GM10248 (cell line): ENCODE results near the gene PGAP3.
"Not testable (repeated sequence)": the region's sequence is repeated elsewhere in the genome, so short reads cannot be mapped to it uniquely, and the experiment has no call there.

Experiments
- CTCF ChIA-PET: fragments of 300-600 bp; sonication (Branson Sonifier 250); formaldehyde crosslinking; extraction: SDS; loops from one replicate; lab custom pipeline; 2021; ENCODE audit warnings: antibody characterized with exemption; lab: Yijun Ruan, JAX
- POLR2A ChIA-PET: fragments of 350-650 bp; sonication (Branson Sonifier 250); formaldehyde crosslinking; extraction: SDS; loops from one replicate; lab custom pipeline; 2020; ENCODE audit warnings: antibody characterized with exemption; lab: Yijun Ruan, JAX
- DNase-seq: peaks from one replicate; pipeline ENCODE4 v3.0.0; 2012; ENCODE audit errors: extremely low spot score
- TF ChIP-seq, protein P1 (sequence below): IDR thresholded peaks from 2 replicates; pipeline ENCODE4 v1.5.1; 2012; ENCODE audit warnings: mild to moderate bottlenecking, low read depth; ENCODE audit errors: extremely low read depth, missing control alignments, control extremely low read depth

PGAP3 gene

DNA sequence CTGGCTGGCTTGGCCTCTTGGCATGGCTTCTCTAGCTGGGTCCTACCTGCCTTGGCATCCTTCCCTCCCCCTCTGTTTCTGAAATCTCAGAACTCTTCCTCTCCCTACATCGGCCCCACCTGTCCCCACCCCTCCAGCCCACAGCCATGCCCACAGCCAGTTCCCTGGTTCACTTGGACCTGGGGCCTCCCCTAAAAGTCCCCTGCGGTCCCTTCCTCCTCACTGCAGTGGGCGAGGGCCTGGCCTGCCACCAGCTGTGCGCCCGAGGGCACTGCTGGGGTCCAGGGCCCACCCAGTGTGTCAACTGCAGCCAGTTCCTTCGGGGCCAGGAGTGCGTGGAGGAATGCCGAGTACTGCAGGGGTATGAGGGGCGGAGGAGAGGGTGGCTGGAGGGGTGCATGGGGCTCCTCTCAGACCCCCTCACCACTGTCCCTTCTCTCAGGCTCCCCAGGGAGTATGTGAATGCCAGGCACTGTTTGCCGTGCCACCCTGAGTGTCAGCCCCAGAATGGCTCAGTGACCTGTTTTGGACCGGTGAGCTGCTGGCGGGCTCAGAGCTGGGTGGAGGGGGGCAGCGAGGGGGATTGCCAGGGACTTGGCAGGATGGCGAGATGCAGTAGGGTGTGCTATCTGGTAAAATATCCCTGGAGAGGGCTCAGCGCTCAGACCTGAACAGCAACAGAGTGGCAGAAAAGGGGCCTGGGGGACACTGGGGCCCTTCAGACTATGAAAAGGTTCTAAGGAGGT, 28.4 kb upstream of the PGAP3 start:
- TF ChIP-seq, protein P1, sequence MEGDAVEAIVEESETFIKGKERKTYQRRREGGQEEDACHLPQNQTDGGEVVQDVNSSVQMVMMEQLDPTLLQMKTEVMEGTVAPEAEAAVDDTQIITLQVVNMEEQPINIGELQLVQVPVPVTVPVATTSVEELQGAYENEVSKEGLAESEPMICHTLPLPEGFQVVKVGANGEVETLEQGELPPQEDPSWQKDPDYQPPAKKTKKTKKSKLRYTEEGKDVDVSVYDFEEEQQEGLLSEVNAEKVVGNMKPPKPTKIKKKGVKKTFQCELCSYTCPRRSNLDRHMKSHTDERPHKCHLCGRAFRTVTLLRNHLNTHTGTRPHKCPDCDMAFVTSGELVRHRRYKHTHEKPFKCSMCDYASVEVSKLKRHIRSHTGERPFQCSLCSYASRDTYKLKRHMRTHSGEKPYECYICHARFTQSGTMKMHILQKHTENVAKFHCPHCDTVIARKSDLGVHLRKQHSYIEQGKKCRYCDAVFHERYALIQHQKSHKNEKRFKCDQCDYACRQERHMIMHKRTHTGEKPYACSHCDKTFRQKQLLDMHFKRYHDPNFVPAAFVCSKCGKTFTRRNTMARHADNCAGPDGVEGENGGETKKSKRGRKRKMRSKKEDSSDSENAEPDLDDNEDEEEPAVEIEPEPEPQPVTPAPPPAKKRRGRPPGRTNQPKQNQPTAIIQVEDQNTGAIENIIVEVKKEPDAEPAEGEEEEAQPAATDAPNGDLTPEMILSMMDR = no peak
- no peak for DNase-seq
- ChIA-PET CTCF (interaction anchor here (0.8 to 2.0 kb wide), 2 partner anchors 13 to 62 kb away, joined by 3 to 7 read pairs; no protein-coding TSS in a partner anchor), POLR2A (interaction anchor here (0.8 kb wide), 1 partner anchor 16 kb away, joined by 3 read pairs; no protein-coding TSS in a partner anchor)

DNA sequence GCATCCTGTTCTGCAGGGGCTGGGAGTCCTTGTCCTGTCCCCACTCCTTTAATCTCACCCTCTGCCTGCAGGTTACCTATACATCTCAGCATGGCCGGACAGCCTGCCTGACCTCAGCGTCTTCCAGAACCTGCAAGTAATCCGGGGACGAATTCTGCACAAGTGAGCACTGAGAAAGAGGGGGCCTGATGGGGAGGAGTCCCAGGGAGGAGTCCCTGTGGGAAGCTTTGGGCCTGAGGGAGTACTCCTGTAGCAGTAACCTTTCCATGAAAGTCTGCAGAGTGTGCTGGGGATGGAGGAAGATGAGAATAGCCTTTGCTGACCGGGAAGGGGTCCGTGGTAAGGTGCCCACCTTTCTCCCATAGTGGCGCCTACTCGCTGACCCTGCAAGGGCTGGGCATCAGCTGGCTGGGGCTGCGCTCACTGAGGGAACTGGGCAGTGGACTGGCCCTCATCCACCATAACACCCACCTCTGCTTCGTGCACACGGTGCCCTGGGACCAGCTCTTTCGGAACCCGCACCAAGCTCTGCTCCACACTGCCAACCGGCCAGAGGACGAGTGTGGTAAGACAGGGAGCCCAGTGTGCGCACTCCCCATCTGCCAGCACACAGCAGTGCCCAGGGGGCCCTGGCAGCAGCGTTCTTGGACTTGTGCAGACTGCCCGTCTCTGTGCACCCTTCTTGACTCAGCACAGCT, 27.7 kb upstream of the PGAP3 start:
- ChIA-PET CTCF (interaction anchor here (0.8 to 2.0 kb wide), 4 partner anchors 8 to 94 kb away, joined by 3 to 7 read pairs (median 4); no protein-coding TSS in a partner anchor), POLR2A (no interaction called here)
- TF ChIP-seq, protein P1 = no peak
- DNase-seq = no peak

DNA sequence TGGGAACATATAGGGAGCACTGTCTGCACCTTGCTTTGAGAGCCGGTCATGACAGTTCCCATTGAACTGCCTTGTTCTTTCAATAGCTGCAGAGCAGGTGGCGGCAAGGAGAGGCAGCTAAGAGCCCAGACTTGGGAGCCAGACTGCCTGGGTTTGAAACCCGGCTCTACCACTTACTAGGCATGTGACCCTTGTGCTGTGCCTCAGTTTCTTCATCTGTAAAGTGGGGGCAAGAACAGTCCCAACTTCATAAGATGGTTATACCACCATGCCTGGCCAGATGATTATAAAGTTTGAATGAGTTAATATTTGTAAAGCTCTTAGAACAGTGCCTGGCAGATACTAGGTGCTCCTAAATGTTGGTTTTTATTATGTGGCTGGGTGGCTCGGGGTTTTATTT, 26.4 kb upstream of the PGAP3 start:
- TF ChIP-seq, protein P1 = no peak
- no peak for DNase-seq
- POLR2A ChIA-PET = interaction anchor here (0.6 kb wide), 1 partner anchor 196 kb away, joined by 3 read pairs; no protein-coding TSS in a partner anchor
- CTCF ChIA-PET = interaction anchor here (1.2 to 1.6 kb wide), 2 partner anchors 10 to 16 kb away, joined by 3 to 4 read pairs; partner anchors contain the start of gene MIEN1

DNA sequence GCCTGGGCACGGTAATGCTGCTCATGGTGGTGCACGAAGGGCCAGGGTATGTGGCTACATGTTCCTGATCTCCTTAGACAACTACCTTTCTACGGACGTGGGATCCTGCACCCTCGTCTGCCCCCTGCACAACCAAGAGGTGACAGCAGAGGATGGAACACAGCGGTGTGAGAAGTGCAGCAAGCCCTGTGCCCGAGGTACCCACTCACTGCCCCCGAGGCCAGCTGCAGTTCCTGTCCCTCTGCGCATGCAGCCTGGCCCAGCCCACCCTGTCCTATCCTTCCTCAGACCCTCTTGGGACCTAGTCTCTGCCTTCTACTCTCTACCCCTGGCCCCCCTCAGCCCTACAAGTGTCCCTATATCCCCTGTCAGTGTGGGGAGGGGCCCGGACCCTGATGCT, 24.0 kb upstream of the PGAP3 start:
- ChIA-PET POLR2A (no interaction called here), CTCF (interaction anchor here (1.0 to 1.9 kb wide), 2 partner anchors 18 to 90 kb away, joined by 3 to 10 read pairs; partner anchors contain the start of gene MIEN1)
- TF ChIP-seq, protein P1 = no peak
- no peak for DNase-seq

DNA sequence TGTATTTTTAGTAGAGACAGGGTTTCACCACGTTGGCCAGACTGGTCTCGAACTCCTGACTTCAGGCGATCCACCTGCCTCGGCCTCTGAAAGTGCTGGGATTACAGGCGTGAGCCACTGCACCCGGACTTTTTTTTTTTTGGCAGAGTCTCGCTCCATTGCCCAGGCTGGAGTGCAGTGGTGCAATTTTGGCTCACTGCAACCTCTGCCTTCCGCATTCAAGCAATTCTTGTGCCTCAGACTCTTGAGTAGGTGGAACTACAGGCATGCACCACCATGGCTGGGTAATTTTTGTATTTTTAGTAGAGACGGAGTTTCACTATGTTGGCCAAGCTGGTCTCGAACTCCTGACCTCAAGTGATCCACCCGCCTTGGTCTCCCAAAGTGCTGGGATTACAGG, 23.2 kb upstream of the PGAP3 start:
- DNase-seq, POLR2A ChIA-PET: not testable (repeated sequence)
- CTCF ChIA-PET = interaction anchor here (1.0 to 1.9 kb wide), 3 partner anchors 8 to 57 kb away, joined by 3 to 10 read pairs (median 3); partner anchors contain the start of gene MIEN1

DNA sequence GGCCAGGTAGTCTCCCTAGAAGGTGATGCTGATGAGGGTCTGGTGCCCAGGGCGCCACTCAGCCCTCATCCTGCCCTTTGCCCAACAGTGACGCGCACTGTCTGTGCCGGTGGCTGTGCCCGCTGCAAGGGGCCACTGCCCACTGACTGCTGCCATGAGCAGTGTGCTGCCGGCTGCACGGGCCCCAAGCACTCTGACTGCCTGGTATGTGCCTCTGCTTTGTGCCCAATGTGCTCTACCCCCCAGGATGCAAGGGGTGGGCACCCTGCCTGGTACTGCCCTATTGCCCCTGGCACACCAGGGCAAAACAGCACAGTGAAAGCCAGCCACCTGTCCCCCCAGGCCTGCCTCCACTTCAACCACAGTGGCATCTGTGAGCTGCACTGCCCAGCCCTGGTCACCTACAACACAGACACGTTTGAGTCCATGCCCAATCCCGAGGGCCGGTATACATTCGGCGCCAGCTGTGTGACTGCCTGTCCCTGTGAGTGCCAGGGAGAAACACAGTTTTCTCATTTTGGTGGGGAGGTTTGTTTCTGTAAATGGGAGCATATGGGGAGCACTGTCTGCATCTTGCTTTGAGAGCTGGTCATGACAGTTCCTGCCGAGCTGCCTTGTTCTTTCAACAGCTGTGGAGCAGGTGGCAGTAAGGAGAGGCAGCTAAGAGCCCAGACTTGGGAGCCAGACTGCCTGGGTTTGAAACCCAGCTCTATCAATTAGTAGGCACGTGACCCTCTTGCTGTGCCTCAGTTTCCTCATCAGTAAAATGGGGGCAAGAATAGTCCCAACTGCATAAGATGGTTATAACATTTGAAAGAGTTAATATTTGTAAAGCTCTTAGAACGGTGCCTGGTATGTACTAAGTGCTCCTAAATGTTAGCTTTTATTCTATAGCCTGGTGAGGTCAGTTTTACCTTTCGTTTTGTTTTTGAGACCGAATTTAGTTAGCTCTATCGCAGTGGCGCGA, 22.4 kb upstream of the PGAP3 start:
- CTCF ChIA-PET = interaction anchor here (0.8 to 1.9 kb wide), 5 partner anchors 9 to 89 kb away, joined by 3 to 10 read pairs (median 3); partner anchors contain the start of gene MIEN1

More for the DNA sequence above, 22.4 kb upstream of the PGAP3 start:
- TF ChIP-seq, protein P1 = no peak
- POLR2A ChIA-PET = no interaction called here
- no peak for DNase-seq
